ENCODE results near the gene TPPP3.

Gene TPPP3

GRCh38 chr16:67342616-67343015 lies 50.7 kb downstream of the TPPP3 start:
- no peak for DNase-seq (ENCODE audit: low read depth)

GRCh38 chr16:67341250-67341649 lies 52.0 kb downstream of the TPPP3 start:
- DNase-seq (ENCODE audit: low read depth), result no peak
